ENCODE measurements around the gene SLC35F1.

DNA sequence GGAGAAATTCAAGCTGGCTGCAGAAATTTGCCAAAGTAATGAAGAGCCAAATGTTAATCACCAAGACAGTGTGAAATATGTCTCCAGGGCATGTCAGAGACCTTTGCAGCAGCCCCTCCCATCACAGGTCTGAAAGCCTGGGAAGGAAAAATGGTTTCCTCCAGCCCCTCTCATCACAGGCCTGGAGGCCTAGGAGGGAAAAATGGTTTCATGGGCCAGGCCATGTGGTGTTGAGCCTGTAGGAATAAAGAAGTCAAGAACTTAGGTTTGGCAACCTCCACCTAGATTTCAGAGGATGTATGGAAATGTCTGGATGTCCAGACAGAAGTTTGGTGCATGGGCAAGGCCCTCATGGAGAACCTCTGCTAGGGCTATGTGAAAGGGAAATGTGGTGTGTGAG lies 185.0 kb downstream of the SLC35F1 start:
- TF ChIP-seq, protein P1, sequence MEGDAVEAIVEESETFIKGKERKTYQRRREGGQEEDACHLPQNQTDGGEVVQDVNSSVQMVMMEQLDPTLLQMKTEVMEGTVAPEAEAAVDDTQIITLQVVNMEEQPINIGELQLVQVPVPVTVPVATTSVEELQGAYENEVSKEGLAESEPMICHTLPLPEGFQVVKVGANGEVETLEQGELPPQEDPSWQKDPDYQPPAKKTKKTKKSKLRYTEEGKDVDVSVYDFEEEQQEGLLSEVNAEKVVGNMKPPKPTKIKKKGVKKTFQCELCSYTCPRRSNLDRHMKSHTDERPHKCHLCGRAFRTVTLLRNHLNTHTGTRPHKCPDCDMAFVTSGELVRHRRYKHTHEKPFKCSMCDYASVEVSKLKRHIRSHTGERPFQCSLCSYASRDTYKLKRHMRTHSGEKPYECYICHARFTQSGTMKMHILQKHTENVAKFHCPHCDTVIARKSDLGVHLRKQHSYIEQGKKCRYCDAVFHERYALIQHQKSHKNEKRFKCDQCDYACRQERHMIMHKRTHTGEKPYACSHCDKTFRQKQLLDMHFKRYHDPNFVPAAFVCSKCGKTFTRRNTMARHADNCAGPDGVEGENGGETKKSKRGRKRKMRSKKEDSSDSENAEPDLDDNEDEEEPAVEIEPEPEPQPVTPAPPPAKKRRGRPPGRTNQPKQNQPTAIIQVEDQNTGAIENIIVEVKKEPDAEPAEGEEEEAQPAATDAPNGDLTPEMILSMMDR (IDR thresholded peaks at IDR 0.05; ENCODE audit: low read depth, low read length): no peak
- TF ChIP-seq EZH2phosphoT487 (IDR thresholded peaks at IDR 0.05; ENCODE audit: low read depth): no peak
